ENCODE data around the gene ADAMTS9.

DNA sequence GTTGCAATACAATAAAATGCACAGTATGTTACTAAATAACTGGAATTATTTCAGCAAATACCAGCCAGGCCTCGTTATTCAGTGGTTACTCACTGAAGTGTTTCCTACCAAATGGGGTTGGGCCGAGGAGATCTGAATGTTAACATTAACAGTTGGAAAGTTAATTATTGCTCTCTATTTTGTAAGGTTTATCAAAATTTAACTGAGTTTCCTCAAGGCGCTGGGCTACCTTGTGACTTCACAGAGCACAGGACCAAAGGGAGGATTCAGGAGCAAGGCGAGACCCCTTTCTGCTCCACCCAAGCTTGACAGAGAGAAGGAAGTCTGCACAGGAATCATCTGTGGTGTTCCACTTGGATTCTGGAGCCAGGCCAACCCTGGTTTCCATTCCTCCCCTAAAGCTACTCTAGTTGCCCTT, 21.6 kb downstream of the ADAMTS9 start:
- TF ChIP-seq MXI1 (IDR thresholded peaks at IDR 0.05; ENCODE audit: low read depth, low read length) (no peak), RAD21 (IDR thresholded peaks at IDR 0.05; ENCODE audit: insufficient read depth, low read depth, low read length) (no peak), FOXM1 (IDR thresholded peaks at IDR 0.05; ENCODE audit: low read depth, low read length) (no peak), NFXL1 (IDR thresholded peaks at IDR 0.05; ENCODE audit: borderline replicate concordance) (no peak), BHLHE40 (IDR thresholded peaks at IDR 0.05; ENCODE audit: borderline replicate concordance in 1 of 2, low read depth in 2 of 2, low read length in 1 of 2) (no peak)
